ENCODE measurements around the gene PPT1.

Gene PPT1

DNA sequence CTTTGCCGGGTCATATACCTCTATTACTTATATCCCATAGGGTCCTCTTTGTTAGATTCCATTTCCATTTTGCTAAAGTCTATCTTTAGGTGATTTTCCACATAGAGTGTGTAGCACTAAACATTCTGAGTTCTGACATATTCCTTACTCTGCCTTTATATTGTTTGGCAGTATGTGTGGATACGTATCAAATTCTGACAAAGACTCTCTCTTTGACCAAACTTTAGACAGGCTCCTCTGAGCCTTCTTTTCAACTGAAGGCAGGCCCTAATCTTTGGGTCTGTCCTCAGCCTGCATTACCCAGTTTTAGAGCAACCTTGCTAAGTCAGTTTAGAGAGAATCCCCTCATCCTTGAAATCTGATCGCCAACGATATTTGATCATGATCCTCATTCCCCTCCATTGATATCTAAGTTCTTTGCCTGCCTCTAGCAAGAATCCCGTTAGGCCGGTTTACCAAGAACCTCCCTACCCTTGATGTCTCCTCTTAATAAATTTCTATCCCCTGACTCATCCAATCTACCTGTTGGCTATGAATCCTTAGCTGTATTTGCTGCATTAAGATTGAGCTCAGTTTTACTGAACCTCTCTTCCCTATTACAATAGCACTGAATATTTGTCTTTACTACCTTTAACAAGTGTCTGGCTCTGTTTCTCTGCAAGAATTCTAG is 10.4 kb upstream of the PPT1 start:
- no peak for TF ChIP-seq EZH2 (IDR thresholded peaks at IDR 0.05; ENCODE audit: borderline replicate concordance, low read length)
- TF ChIP-seq, protein P1, sequence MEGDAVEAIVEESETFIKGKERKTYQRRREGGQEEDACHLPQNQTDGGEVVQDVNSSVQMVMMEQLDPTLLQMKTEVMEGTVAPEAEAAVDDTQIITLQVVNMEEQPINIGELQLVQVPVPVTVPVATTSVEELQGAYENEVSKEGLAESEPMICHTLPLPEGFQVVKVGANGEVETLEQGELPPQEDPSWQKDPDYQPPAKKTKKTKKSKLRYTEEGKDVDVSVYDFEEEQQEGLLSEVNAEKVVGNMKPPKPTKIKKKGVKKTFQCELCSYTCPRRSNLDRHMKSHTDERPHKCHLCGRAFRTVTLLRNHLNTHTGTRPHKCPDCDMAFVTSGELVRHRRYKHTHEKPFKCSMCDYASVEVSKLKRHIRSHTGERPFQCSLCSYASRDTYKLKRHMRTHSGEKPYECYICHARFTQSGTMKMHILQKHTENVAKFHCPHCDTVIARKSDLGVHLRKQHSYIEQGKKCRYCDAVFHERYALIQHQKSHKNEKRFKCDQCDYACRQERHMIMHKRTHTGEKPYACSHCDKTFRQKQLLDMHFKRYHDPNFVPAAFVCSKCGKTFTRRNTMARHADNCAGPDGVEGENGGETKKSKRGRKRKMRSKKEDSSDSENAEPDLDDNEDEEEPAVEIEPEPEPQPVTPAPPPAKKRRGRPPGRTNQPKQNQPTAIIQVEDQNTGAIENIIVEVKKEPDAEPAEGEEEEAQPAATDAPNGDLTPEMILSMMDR (IDR thresholded peaks at IDR 0.05; ENCODE audit: low read length) = no peak
- H3K27me3 ChIP-seq (ENCODE audit: insufficient read depth, low read length) = no peaks in the 10 kb centered on the region; the same call in 1 of the 2 replicates
- H3K4me2 ChIP-seq (ENCODE audit: low read length) = no peak overlapping the region
- H3K9me2 ChIP-seq (ENCODE audit: low read depth, low read length) = no peaks in the 10 kb centered on the region
- H3K9me3 ChIP-seq (ENCODE audit: low read length) = peaks cover 6% of the 10 kb centered on the region; the same call in 1 of the 2 replicates
- H3F3A ChIP-seq (ENCODE audit: insufficient read depth, low read length) = no peaks in the 10 kb centered on the region
- H2AFZ ChIP-seq (ENCODE audit: low read length) = no peak overlapping the region
- H3K36me3 ChIP-seq (ENCODE audit: insufficient read depth, low read length) = no peaks in the 10 kb centered on the region; the same call in 1 of the 2 replicates
- no peaks in the 10 kb centered on the region for H4K20me1 ChIP-seq (ENCODE audit: insufficient read depth, low read length)
- no peak overlapping the region for H3K4me3 ChIP-seq (ENCODE audit: low read depth, low read length, poor library complexity, severe bottlenecking)
- no peak overlapping the region for H3K9ac ChIP-seq (ENCODE audit: low read length)
- H3K4me1 ChIP-seq (ENCODE audit: insufficient read depth, low read length, severe bottlenecking) = no peaks in the 10 kb centered on the region
- no peak overlapping the region for H3K27ac ChIP-seq (ENCODE audit: low read depth, low read length, poor library complexity, severe bottlenecking)
- no peaks in the 10 kb centered on the region for H3K79me2 ChIP-seq (ENCODE audit: insufficient read depth, low read length)

DNA sequence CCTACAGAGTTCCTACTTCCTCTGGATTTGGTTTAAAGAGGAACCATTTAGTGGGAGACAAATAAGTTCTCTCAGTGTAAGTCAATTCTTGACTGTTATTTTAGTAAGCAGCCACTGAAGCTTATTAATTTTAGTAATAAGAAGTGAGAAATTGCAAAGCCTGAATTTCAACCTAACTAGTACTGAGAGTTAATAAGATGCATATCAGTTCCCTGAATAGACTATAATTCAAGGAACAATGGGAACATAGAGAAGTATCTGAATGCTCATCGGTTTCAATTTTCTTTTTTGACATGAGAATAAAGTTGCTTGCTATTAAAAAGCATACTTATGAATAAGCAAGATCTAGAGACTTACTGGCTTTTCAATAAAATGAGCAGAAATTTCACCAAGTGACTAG is 8.0 kb upstream of the PPT1 start:
- no peaks in the 10 kb centered on the region for H3K79me2 ChIP-seq (ENCODE audit: insufficient read depth, low read length)
- no peak overlapping the region for H3K4me3 ChIP-seq (ENCODE audit: low read depth, low read length, poor library complexity, severe bottlenecking)
- no peak overlapping the region for H2AFZ ChIP-seq (ENCODE audit: low read length)
- H3K9ac ChIP-seq (ENCODE audit: low read length) = no peak overlapping the region
- no peaks in the 10 kb centered on the region for H4K20me1 ChIP-seq (ENCODE audit: insufficient read depth, low read length)
- no peak overlapping the region for H3K4me2 ChIP-seq (ENCODE audit: low read length)
- H3K27me3 ChIP-seq (ENCODE audit: insufficient read depth, low read length) = peaks cover 5% of the 10 kb centered on the region; the same call in 1 of the 2 replicates
- no peak for TF ChIP-seq EZH2 (IDR thresholded peaks at IDR 0.05; ENCODE audit: borderline replicate concordance, low read length)
- TF ChIP-seq, protein P1 (IDR thresholded peaks at IDR 0.05; ENCODE audit: low read length) = no peak
- H3K27ac ChIP-seq (ENCODE audit: low read depth, low read length, poor library complexity, severe bottlenecking) = no peak overlapping the region
- H3K9me2 ChIP-seq (ENCODE audit: low read depth, low read length) = no peaks in the 10 kb centered on the region
- H3F3A ChIP-seq (ENCODE audit: insufficient read depth, low read length) = no peaks in the 10 kb centered on the region
- H3K36me3 ChIP-seq (ENCODE audit: insufficient read depth, low read length) = no peaks in the 10 kb centered on the region; the same call in 1 of the 2 replicates
- peaks cover 11% of the 10 kb centered on the region; the same call in 1 of the 2 replicates for H3K9me3 ChIP-seq (ENCODE audit: low read length)
- no peaks in the 10 kb centered on the region for H3K4me1 ChIP-seq (ENCODE audit: insufficient read depth, low read length, severe bottlenecking)

DNA sequence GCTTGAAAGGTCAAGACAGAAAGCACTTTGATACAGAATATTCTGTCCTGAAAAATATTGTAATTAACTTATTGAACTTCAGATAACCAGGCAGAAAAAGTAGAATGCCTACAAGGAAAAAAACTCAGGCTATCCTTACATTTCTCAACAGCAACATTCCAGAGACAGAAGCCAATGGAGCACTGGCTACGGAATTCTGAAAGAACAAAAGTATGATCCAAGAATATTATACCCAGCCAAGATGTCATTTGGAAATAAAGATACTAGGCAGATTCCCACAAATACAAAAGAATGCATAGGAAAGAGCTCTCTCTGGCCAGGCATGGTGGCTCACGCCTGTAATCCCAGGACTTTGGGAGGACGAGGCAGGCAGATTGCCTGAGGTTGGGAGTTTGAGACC is 5.8 kb upstream of the PPT1 start:
- no peaks in the 10 kb centered on the region for H3K79me2 ChIP-seq (ENCODE audit: insufficient read depth, low read length)
- no peak overlapping the region for H3K9ac ChIP-seq (ENCODE audit: low read length)
- peaks cover 5% of the 10 kb centered on the region; the same call in 1 of the 2 replicates for H3K27me3 ChIP-seq (ENCODE audit: insufficient read depth, low read length)
- no peak overlapping the region for H3K4me2 ChIP-seq (ENCODE audit: low read length)
- H3K9me2 ChIP-seq (ENCODE audit: low read depth, low read length) = no peaks in the 10 kb centered on the region
- no peaks in the 10 kb centered on the region for H4K20me1 ChIP-seq (ENCODE audit: insufficient read depth, low read length)
- no peak overlapping the region for H3K27ac ChIP-seq (ENCODE audit: low read depth, low read length, poor library complexity, severe bottlenecking)
- H3F3A ChIP-seq (ENCODE audit: insufficient read depth, low read length) = no peaks in the 10 kb centered on the region
- H3K9me3 ChIP-seq (ENCODE audit: low read length) = peaks cover 11% of the 10 kb centered on the region; the same call in 1 of the 2 replicates
- H3K4me1 ChIP-seq (ENCODE audit: insufficient read depth, low read length, severe bottlenecking) = peaks cover under 1% of the 10 kb centered on the region
- no peak for TF ChIP-seq EZH2 (IDR thresholded peaks at IDR 0.05; ENCODE audit: borderline replicate concordance, low read length)
- TF ChIP-seq, protein P1 (IDR thresholded peaks at IDR 0.05; ENCODE audit: low read length) = no peak
- H2AFZ ChIP-seq (ENCODE audit: low read length) = no peak overlapping the region
- no peaks in the 10 kb centered on the region; the same call in 1 of the 2 replicates for H3K36me3 ChIP-seq (ENCODE audit: insufficient read depth, low read length)
- no peak overlapping the region for H3K4me3 ChIP-seq (ENCODE audit: low read depth, low read length, poor library complexity, severe bottlenecking)
